Posterior cingulate gyrus (tissue), 11 donors: ENCODE data around the gene EEF1A2.
"Not testable (repeated sequence)": the region's sequence is repeated elsewhere in the genome, so short reads cannot be mapped to it uniquely, and the experiment has no call there.

ENCODE experiments used
- DNase-seq, 10 donors: peaks; one replicate each; pipeline versions ENCODE4 v3.0.0 to v3.0.0-alpha.2; 2020 to 2021; ENCODE audit warnings: mixed read lengths in 3 of 10
- intact Hi-C: fragments of 100-400 bp; cut with DNase I; formaldehyde crosslinking; loops from one replicate; pipeline ENCODE4 v1.15.1; 2023

The EEF1A2 gene

DNA sequence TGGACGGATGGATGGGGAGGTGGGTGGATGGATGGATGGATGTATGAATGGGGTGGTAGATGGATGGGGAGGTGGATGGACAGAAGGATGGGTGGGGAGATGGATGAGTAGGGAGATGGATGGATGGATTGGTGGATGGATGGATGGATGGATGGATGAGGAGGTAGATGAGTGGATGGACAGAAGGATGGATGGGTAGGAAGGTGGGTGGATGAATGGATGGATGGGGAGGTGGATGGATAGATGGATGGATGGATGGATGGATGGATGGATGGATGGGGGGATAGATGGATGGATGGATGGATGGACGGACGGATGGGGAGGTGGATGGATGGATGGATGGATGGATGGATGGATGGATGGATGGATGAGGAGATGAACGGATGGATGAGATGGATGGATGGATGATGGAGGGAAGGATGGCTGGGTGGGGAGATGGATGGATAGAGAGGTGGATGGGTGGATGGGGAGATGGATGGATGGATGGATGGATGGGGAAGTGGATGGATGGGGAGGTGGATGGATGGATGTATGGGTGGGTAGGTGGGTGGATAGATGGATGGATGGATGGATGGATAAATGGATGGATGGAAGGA is 7.2 kb downstream of the EEF1A2 start:
- intact Hi-C loops = no loop called here

DNA sequence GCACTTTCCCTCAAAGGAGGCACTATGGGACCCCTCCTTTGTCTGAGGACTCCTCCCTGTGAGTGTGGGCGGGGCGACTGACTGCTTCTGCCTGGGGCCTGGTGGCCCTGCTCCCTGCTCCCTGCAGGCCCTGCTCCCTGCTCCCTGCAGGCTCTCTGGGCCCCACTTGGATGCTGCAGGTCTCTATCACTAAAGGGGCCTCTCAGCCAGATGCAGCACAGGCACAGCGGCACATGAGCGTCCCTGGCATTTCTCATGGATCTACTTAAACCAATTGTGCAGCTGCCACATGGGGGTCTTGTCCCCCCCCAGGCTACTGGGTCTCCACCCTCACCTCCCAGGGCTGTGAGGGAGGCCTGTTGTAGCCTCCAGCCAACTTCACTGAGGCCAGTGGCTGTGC is 7.8 kb downstream of the EEF1A2 start:
- intact Hi-C loops = no loop called here
- peak in 2 of 10 donors; percentile 25 to 28 for DNase-seq

More for the DNA sequence above, 7.2 kb downstream of the EEF1A2 start:
- DNase-seq = peak in 1 of 10 donors; percentile 1

DNA sequence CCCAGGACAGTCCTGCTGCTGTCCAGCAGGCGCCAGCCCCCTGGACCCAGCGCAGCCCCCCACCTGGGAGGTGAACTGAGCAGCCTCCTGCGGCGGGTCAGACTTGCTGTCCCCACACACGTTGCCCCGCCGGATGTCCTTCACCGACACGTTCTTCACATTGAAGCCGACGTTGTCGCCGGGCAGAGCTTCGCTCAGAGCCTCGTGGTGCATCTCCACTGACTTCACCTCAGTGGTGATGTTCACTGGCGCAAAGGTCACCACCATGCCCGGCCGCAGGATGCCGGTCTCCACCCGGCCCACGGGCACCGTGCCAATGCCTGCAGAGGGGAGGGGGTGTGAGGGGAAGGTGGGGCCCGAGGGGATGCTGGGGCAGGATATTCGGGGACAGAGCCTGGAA is 8.5 kb downstream of the EEF1A2 start:
- intact Hi-C loops = no loop called here
- DNase-seq = peak in 3 of 10 donors; percentile 70 to 86 (median 80)

DNA sequence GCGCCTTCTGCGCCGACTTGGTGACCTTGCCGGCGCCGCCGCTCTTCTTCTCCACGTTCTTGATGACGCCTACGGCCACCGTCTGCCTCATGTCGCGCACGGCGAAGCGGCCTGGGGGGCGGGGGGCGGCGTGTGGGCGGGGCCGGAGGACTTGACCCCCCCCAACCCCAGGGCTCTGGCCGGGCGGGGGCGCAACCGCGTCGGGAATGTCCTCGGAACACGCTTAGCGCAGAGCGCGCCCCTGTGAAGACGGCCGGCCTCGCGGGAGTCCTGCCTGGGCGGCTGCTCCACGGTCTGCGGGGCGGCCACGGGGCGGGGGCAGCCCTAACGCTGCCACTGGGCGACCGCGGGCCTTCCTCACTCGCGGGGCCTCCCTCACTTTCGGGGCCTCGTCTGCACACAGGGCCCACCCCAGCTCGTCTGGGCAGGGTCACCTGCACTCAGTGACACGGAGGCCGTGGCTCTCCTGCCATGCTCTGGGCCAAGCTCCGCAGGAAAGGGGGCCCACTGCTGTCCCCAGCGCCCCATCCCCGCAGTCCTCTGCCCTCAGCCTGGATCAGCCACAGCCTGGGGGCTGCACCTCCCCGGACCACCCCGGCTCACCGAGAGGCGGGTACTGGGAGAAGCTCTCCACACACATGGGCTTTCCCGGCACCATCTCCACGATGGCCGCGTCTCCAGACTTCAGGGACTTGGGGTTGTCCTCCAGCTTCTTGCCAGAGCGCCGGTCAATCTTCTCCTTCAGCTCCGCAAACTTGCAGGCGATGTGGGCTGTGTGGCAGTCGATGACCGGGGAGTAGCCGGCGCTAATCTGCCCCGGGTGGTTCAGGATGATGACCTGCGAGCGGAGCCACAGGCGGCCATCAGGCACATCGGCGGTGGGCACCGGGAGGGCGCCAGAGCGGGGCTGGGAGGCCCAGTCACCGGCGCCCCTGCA is 10.3 kb downstream of the EEF1A2 start:
- intact Hi-C loops = no loop called here
- DNase-seq = peak in 3 of 10 donors; percentile 70 to 86 (median 79)

DNA sequence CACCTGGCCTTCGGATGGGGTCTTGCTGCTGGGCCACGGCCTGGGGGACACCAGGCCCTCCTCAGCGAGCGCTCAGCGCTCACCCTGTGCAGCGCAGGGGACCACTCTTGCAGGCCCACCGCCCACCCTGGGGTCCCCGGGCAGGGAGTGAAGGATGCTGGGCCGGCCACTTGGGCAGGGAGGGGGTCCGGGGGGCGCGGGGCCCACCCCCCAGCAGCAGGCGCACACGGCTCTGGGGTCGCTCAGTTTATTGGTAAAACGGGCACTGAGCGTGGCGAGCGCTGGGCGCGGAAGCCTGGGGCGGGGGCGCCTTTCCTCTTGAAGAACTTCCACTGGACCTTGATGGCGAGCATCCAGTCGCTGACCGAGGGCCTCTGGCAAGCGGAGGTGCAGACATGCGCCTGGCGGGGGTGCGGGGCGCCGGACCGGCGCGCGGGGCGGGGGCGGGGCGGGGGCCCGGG is 11.1 kb downstream of the EEF1A2 start:
- intact Hi-C loops = no loop called here
- DNase-seq = peak in 1 of 10 donors; percentile 69

DNA sequence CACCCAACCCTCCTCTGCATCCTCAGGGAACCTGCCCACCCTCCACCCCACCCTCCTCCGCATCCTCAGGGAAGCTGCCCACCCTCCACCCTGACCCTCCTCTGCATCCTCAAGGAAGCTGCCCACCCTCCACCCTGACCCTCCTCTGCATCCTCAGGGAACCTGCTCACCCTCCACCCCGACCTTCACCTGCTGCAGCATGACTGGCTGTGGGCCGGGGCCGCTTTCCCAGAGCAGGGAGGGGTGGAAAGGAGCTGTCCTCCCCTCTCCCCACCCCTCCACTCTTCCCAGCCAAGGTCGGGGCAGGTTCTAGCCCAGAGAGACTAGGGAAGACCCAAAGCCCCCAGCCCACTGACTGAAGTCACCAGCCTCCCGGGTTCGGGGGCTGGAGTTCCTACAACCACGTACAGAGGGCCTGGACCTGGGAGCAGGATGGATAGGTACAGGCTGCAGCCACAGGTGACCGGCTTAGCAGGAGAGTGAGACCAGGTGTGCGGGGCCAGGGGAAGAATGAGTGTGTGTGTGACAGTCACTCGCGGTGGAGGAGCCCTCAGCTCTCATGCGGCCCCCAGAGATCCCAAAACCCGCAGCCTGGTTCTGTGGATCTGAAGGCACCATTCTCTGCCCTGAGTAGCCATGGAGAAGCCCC is 11.6 kb downstream of the EEF1A2 start:
- peak in 1 of 10 donors; percentile 70 for DNase-seq
- intact Hi-C loops = no loop called here

DNA sequence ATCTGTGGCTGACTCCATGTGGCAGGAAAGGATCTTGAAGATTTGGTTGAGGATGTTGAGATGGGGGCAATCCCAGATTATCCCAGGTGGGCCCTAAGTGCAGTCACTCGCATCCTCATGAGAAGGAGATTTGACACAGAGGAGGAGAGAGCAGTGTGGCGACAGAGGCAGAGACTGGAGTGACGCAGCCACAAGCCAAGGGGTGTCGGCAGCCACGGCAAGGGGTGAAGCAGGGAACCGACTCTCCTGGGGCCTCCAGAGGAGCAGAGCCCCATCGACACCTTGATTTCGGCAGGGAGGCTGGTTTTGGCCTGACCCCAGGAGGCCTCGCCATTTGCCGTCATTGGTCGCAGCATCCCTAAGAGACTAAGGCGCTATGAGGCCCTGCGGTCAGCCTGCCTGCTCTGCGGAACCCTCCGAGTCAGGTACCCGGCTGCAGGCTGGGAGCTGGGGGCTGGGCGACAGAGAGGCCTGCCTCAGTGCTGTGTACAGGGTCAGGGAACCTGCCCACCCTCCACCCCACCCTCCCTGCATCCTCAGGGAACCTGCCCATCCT is 12.5 kb downstream of the EEF1A2 start:
- intact Hi-C loops = no loop called here
- peak in 1 of 10 donors; percentile 74 for DNase-seq

DNA sequence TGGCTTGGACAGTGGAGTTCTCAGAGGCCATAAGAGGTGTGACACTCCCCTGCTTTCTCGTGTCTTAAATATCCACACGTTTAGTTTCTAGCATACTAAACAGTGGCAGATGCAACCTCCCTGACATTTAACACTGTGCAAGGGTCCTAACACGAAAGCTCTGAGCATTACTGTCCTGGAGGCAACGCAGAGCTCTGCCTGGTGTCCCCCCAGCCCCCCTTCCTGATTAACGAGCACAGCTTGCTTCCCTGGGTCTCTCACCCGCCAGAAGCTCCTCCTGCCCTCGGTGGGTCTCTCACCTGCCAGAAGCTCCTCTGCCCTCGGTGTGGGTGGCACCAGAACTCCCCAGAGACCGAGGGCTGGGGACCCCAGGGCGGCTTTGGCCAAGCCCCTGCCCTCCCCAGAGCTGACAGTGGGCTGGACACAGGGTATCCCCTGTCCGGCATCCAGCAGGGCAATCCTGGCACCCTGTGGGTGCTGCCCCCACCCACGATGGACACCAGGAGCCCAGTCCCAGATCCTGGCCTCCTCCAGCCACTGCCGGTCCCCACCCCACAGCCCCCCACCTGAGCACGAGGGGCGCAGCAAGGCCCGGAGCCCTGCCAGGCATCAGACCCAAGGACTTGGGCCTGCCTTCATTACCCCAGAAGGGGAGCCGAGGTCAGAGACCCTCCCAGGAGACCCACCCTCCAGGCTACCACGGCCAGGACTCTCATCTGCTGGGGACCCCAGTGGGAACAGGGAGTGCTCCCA is 14.1 kb downstream of the EEF1A2 start:
- DNase-seq = no peak
- intact Hi-C loops = no loop called here

DNA sequence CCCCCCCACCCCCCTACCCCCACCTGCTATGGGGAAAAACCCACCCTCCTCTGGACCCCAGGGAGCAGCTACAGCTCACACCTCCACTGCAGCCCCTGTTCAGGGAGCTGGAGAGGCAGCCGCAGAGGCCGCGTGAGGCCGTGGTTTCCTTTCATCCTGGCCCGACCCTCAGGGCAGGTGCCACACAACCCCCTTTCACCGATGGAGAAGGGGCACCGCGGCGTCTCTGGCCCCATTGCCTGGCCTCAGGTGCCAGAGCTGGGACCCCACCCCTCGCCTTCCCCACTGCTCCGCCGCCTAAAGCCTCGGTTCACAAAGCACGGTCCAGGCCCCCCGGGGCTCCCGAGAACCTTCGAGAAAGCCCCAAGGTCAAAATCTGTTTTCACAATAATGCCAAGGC is 14.6 kb downstream of the EEF1A2 start:
- DNase-seq = no peak
- intact Hi-C loops = no loop called here

DNA sequence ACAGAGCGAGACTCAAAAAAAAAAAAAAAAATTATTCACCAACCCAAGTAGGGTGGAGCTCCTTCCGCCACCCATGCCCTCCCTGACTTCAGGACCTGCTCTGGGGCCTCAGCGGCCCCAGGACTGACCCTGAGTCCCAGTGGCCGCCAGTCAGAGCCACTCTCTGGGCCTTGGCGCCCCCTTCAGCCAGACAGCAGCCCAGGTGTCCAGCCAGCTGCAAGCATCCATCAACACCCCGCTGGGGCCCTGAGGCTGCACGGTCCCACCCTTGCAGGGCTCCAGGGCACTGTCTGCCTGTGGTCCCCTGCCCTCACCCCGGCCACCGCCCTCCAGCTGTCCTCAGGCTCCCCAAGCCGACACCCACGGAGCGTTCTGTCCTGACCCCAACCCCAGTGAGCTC is 15.0 kb downstream of the EEF1A2 start:
- DNase-seq = no peak
- intact Hi-C loops = no loop called here

DNA sequence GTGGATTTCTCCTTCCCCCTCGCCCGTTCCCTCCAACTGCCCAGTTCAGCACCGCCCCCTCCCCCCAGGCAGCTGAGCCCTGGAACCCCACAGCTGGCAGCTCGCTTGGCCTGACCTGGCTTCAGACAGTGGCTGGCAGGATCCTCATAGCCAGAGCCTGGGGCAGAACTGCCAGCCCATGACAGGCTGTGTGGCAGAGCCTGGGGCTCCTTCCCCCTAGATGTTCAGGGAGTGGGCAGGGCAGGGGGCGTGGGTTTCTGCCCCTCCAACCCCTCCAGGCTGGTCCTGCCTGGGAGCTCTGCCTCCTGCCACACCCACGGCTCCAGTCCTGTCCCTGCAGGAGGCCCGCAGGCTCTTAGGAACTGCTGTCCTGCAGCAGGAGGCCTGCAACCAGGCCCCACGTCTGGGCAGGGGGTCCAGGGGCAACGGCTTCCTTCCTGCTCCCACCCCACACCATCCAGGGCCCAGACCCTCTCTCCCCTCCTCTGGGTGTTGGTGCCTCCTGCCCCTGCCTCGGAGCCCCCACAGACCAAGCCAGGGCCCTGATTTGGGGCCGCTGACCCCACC is 16.8 kb downstream of the EEF1A2 start:
- intact Hi-C loops = no loop called here
- DNase-seq = no peak

DNA sequence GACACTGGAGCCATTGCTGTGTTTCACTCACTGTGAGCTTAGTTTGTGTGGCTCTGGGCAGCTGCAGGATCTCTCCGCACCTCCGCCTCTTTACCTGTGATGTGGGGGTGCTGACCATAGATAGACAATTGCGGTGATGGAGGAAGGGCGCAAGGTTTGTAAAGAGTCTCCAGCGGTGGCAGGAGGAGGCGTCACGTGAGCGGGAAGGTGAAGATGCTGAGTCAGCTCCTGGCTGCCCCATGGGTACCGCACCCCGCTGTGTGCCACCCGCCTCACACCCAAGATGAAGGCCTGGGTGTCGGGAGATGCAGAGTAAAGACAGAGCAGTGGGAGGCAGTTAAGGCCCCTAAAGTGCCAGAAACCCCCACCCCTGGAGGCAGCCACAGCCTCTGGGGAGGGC is 17.4 kb downstream of the EEF1A2 start:
- intact Hi-C loops = no loop called here
- no peak for DNase-seq

DNA sequence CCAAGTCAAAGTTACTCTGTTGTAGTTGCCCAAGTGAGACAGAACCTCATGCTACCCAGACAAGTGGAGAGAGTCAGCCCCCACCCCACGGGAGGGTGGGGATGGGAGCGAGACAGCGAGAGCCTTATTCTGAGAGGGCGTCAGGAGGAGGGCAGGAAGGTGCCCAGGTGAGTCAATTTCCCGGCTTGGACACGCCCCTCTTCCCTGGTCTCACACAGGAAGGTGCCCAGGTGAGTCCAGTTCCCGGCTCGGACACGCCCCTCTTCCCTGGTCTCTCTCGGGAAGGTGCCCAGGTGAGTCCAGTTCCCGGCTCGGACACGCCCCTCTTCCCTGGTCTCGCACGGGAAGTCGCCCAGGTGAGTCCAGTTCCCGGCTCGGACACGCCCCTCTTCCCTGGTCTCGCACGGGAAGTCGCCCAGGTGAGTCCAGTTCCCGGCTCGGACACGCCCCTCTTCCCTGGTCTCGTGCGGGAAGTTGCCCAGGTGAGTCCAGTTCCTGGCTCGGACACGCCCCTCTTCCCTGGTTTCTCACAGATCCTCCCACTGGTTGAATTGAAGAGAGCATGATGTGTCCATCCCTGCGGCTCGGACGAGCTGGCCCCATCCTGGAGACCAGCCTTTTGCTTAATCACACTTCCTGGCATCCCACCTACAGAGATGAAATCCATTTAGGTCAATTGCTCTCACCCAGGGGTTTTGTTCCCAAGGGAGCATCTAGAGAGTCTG is 19.0 kb downstream of the EEF1A2 start:
- DNase-seq, intact Hi-C loops: not testable (repeated sequence)

DNA sequence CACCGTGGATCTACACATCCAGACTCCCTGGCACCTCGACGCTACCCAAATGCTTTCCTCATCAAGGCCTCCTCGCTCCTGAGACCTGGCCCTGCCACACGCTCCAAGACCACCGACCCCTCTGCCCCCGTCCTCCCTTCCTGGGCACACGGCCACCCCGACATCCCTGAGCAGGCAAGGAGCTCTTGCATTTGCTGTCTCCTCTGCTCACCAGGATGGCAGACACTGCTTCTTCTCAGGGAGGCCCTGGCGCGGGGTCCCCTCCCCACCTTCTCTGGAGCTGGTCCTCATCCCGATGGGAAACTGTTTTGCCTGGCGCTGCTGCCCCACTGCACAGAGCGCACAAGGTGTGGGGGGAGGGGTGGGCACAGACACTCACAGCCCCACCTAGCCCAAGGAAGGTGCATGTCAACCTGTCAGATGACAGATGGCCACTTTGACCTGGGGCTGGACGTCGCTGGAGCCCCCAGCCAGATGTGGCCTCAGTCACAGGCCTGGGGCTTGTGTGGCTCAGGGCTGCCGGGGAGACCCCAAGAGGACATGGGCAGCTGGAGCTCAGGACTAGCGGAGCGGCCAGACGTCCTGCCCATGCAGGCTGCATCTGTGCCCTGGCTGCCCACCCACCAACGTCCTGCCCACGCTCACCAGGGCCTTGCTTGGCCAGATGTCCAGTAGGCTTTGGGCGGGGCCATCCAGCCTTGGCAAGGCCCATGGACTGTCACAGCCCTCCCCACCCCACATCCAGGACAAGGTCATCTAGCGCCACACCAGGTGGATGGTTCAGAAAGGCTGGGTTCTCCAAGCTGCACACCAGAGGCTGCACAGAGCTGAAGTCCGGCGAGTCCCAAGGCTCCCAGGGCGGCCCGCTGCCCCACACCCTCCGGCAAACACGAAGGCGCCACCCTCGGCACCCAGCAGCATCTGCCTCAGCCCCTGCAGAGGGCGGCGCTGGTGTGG is 20.3 kb downstream of the EEF1A2 start:
- intact Hi-C loops = no loop called here
- no peak for DNase-seq

DNA sequence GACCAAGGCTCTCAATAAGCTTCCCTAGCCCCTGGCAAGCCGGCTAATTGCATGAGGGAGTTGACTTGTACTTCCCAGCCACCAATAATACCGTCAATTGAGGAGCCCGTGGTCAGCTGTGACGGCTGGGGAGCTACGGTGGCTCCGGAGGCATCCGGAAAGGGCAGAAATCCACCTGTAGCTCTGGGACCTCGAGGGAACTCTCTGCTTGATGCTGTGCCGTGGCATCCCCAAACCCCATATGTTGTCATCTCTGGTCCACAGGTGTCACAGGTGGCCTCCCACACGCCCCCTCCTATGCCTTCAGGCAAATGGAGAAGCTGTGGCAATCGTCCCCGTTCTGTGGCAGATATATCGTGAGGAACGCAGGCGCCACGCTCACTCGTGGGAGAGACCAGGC is 20.9 kb downstream of the EEF1A2 start:
- DNase-seq = no peak
- intact Hi-C loops = no loop called here

DNA sequence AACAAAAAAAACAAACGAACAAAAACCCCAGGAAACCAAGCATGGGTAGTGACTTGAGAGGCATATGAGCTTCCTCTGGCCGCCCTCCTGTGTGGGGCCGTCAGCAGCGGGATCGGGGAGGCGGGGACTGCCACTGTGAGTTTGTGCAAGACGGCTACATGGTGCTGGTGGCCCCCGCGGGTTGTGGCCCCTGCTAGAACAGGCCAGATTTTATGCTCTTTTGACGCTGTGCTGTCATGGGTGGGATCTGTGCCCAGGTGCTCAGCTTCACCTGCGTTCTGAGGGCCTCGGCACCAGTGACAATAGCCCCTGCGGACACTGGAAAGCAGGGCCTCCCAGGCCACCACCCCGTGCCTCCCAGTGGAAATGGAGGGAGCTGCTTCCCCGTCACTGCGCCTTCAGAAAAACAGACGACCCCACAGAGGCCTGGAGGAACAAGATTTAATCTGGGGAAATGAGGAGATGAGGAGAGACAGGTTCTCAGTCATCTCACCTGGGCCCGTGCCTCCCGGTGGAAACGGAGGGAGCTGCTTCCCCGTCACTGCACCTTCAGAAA is 21.7 kb downstream of the EEF1A2 start:
- DNase-seq = no peak
- intact Hi-C loops = no loop called here

DNA sequence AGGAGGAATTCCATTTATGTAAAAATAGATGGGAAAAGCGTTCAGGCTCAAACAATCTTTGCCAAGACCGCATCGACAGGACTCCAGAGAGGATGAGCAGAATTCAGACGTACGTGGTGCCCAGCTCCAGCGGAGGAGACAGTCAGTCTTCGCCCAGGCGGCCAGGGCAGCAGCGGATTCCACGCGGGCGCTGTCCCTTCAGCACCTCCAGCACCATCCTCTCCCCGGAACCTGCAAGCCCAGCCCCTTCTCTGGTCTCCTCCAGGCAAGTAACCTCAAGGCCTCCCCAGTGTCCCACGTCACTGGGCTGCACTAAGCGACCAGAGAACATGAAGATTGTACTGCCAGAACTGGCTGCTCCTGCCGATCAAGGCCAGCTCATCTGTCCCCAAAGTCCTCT is 23.7 kb downstream of the EEF1A2 start:
- intact Hi-C loops = no loop called here
- DNase-seq = no peak
